ENCODE results near the gene LIPG.
A peak's percentile ranks its signal among the peaks of the same experiment; 100 is the strongest.

The LIPG gene

DNA sequence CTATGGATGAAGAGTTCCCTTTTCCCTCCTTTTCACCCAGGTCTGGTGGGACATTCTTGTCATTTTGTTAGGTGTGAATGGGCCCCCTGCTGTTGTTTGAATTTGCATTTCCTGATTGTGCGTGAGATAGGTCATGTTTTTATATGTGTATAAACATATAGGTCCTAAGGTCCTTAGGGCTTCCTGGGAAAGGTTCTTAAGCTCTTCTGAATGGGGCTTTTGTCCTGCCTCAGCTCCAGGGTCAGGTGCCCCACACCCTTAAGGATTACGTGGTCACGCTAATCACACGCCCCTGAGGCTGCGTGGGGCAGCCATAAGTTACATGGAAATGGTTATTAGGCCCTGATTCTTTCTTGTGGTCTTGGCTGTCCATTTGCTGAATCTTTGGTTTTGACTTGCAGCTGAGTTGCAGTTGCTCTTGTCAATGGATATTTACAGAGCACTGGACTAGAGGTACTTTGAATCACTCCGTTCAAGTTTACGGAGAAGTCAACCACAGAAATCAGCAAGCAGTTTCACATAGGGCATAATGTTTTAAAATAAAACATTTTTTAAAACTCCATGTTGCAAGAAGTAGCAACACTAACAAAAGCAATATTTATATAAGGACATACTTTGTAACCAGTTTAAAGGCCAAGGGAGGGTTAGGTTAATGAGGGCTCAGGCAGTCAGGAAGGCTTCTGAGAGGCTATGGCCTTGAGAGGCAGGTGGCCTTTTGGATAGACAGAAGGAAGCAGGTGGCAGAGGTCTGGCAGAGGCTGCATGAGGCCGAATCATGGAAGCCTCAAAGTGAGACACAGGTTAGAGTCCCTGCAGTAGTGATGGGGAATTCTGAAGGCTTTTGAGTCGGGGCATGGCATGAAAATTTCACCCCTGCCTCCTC lies 24.2 kb downstream of the LIPG start:
- no peak overlapping the region for H3K4me3 ChIP-seq (ENCODE audit: low read depth, low read length)
- no peak for DNase-seq (ENCODE audit: low read depth)
- no peak for TF ChIP-seq CTCF (conservative IDR thresholded peaks at IDR 0.05; ENCODE audit: low read depth, low read length)

DNA sequence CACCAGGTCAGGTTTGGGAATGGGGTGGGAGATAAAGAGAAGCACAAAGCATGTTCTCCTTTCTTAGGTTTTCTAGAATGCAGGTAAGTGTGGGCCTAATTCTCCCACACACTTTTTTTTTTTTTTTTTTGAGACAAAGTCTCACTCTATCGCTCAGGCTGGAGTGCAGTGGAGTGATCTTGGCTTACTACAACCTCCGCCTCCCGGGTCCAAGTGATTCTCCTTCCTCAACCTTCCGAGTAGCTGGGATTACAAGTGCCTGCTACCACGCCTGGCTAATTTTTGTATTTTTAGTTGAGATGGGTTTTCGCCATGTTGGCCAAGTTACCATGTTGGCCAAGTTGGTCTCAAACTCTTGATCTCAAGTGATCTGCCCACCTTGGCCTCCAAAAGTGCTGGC lies 26.3 kb downstream of the LIPG start:
- DNase-seq (ENCODE audit: low read depth), result no peak
- no peak for TF ChIP-seq CTCF (conservative IDR thresholded peaks at IDR 0.05; ENCODE audit: low read depth, low read length)

GRCh38 chr18:49588971-49589370 lies 27.1 kb downstream of the LIPG start:
- no peak for DNase-seq (ENCODE audit: low read depth)

More for the DNA sequence above, 26.3 kb downstream of the LIPG start:
- no peak overlapping the region for H3K4me3 ChIP-seq (ENCODE audit: low read depth, low read length)

GRCh38 chr18:49590608-49591007 lies 28.8 kb downstream of the LIPG start:
- TF ChIP-seq CTCF (conservative IDR thresholded peaks at IDR 0.05; ENCODE audit: low read depth, low read length), result no peak
- DNase-seq (ENCODE audit: low read depth), result no peak
- no peak overlapping the region for H3K4me3 ChIP-seq (ENCODE audit: low read depth, low read length)

More at GRCh38 chr18:49588971-49589370, 27.1 kb downstream of the LIPG start:
- no peak for TF ChIP-seq CTCF (conservative IDR thresholded peaks at IDR 0.05; ENCODE audit: low read depth, low read length)
- no peak overlapping the region for H3K4me3 ChIP-seq (ENCODE audit: low read depth, low read length)

- TF ChIP-seq CTCF (conservative IDR thresholded peaks at IDR 0.05; ENCODE audit: low read depth, low read length), result no peak
- no peak overlapping the region for H3K4me3 ChIP-seq (ENCODE audit: low read depth, low read length)
- DNase-seq (ENCODE audit: low read depth), result peak; percentile 27
These were observed 29.4 kb downstream of the LIPG start for GRCh38 chr18:49591271-49591670.

GRCh38 chr18:49591775-49592174 lies 29.9 kb downstream of the LIPG start:
- no peak overlapping the region for H3K4me3 ChIP-seq (ENCODE audit: low read depth, low read length)
- TF ChIP-seq CTCF (conservative IDR thresholded peaks at IDR 0.05; ENCODE audit: low read depth, low read length), result no peak

GRCh38 chr18:49596687-49597086 lies 34.8 kb downstream of the LIPG start:
- no peak overlapping the region for H3K4me3 ChIP-seq (ENCODE audit: low read depth, low read length)
- no peak for TF ChIP-seq CTCF (conservative IDR thresholded peaks at IDR 0.05; ENCODE audit: low read depth, low read length)
- DNase-seq (ENCODE audit: low read depth), result no peak

More at GRCh38 chr18:49591775-49592174, 29.9 kb downstream of the LIPG start:
- no peak for DNase-seq (ENCODE audit: low read depth)
